WTC11 (cell line): ENCODE data around the gene CFAP77. TPM values are rescaled to one million over a fixed set of nuclear protein-coding genes. Genes with fewer than 3 reads are reported as not detected.

Source experiments
- ATAC-seq: fragments of 200-7000 bp; cut with Tn5 transposase; 2 replicates; pipeline ENCODE4 v1.10.0; 2021; ENCODE audit warnings: mild to moderate bottlenecking, moderate library complexity
- CTCF ChIA-PET: fragments of 300-600 bp; sonication (Branson Sonifier 250); formaldehyde crosslinking; loops from one replicate; lab custom pipeline; 2021; ENCODE audit warnings: antibody characterized with exemption; lab: Charles Lee
- POLR2A ChIA-PET: fragments of 350-600 bp; sonication (Branson Sonifier 250); formaldehyde crosslinking; loops from one replicate; lab custom pipeline; 2021; ENCODE audit warnings: antibody characterized with exemption; lab: Charles Lee
- DNase-seq: peaks from one replicate; pipeline ENCODE4 v3.0.0; 2021; ENCODE audit warnings: low spot score
- H3K27ac Mint-ChIP-seq: 2 replicates; pipeline ENCODE4 v1.8.0; 2021; ENCODE audit warnings: mixed read lengths
- H3K27me3 Mint-ChIP-seq: 2 replicates; pipeline ENCODE4 v1.8.0; 2021; ENCODE audit warnings: low read depth, mild to moderate bottlenecking, moderate library complexity, mixed read lengths
- H3K36me3 Mint-ChIP-seq: 2 replicates; pipeline ENCODE4 v1.8.0; 2021; ENCODE audit warnings: mixed read lengths
- H3K4me1 Mint-ChIP-seq: 2 replicates; pipeline ENCODE4 v1.8.0; 2022; ENCODE audit warnings: mixed read lengths
- H3K4me3 Mint-ChIP-seq: 2 replicates; pipeline ENCODE4 v1.8.0; 2021; ENCODE audit warnings: mild to moderate bottlenecking, moderate library complexity, mixed read lengths
- H3K9me3 Mint-ChIP-seq: 2 replicates; pipeline ENCODE4 v1.8.0; 2021; ENCODE audit warnings: mixed read lengths
- AFF4 ChIP-seq: sonication (generic); formaldehyde crosslinking; IDR thresholded peaks from 2 replicates; pipeline ENCODE4 v1.8.1; 2023; ENCODE audit warnings: mild to moderate bottlenecking, missing genetic modification reagents, borderline replicate concordance
- ATF3 ChIP-seq: sonication (generic); formaldehyde crosslinking; conservative IDR thresholded peaks from 2 replicates; pipeline ENCODE4 v1.8.1; 2022; ENCODE audit warnings: mild to moderate bottlenecking, missing genetic modification reagents
- ATF6 ChIP-seq: sonication (generic); formaldehyde crosslinking; IDR thresholded peaks from 2 replicates; pipeline ENCODE4 v1.8.1; 2023; ENCODE audit warnings: mild to moderate bottlenecking, missing genetic modification reagents
- E2F4 ChIP-seq: sonication (generic); formaldehyde crosslinking; IDR thresholded peaks from 2 replicates; pipeline ENCODE4 v1.8.1; 2022; ENCODE audit warnings: low read depth, mild to moderate bottlenecking, moderate library complexity, missing genetic modification reagents, borderline replicate concordance
- ETV6 ChIP-seq: sonication (generic); formaldehyde crosslinking; IDR thresholded peaks from 2 replicates; pipeline ENCODE4 v1.8.1; 2022; ENCODE audit warnings: mild to moderate bottlenecking, missing genetic modification reagents
- FOXP1 ChIP-seq: sonication (generic); formaldehyde crosslinking; IDR thresholded peaks from 2 replicates; pipeline ENCODE4 v1.8.0; 2022; ENCODE audit warnings: missing genetic modification reagents, mild to moderate bottlenecking, moderate library complexity, borderline replicate concordance
- MAX ChIP-seq: sonication (generic); formaldehyde crosslinking; IDR thresholded peaks from 2 replicates; pipeline ENCODE4 v1.8.0; 2022; ENCODE audit warnings: mild to moderate bottlenecking, missing genetic modification reagents
- MYBL2 ChIP-seq: sonication (generic); formaldehyde crosslinking; IDR thresholded peaks from 2 replicates; pipeline ENCODE4 v1.8.1; 2023; ENCODE audit warnings: mild to moderate bottlenecking, moderate library complexity, missing genetic modification reagents
- PRRX2 ChIP-seq: fragments of 250-450 bp; sonication (Bioruptor Pico); IDR thresholded peaks from 2 replicates; pipeline ENCODE4 v1.8.0; 2021; ENCODE audit warnings: mild to moderate bottlenecking
- SMAD3 ChIP-seq: sonication (generic); formaldehyde crosslinking; IDR thresholded peaks from 2 replicates; pipeline ENCODE4 v1.8.0; 2022; ENCODE audit warnings: missing genetic modification reagents, mild to moderate bottlenecking, borderline replicate concordance
- SP1 ChIP-seq: sonication (generic); formaldehyde crosslinking; conservative IDR thresholded peaks from 2 replicates; pipeline ENCODE4 v1.8.1; 2022; ENCODE audit warnings: missing genetic modification reagents
- TEAD1 ChIP-seq: sonication (generic); formaldehyde crosslinking; IDR thresholded peaks from 2 replicates; pipeline ENCODE4 v1.8.0; 2022; ENCODE audit warnings: mild to moderate bottlenecking, missing genetic modification reagents
- ZMAT4 ChIP-seq: fragments of 250-450 bp; sonication (Bioruptor Pico); IDR thresholded peaks from 2 replicates; pipeline ENCODE4 v1.9.0; 2021; ENCODE audit warnings: mild to moderate bottlenecking
- ZNF219 ChIP-seq: sonication (generic); formaldehyde crosslinking; IDR thresholded peaks from 2 replicates; pipeline ENCODE4 v1.8.0; 2023; ENCODE audit warnings: missing genetic modification reagents, mild to moderate bottlenecking, borderline replicate concordance
- ZNF263 ChIP-seq: sonication (generic); formaldehyde crosslinking; IDR thresholded peaks from 2 replicates; pipeline ENCODE4 v1.8.1; 2022; ENCODE audit warnings: low read depth, mild to moderate bottlenecking, moderate library complexity, missing genetic modification reagents
- ZNF512 ChIP-seq: sonication (generic); formaldehyde crosslinking; IDR thresholded peaks from 2 replicates; pipeline ENCODE4 v1.8.1; 2022; ENCODE audit warnings: missing genetic modification reagents, borderline replicate concordance
- ZNF532 ChIP-seq: fragments of 250-450 bp; sonication (Bioruptor Pico); IDR thresholded peaks from 2 replicates; pipeline ENCODE4 v1.9.0; 2021; ENCODE audit warnings: mild to moderate bottlenecking, borderline replicate concordance
- ZNF671 ChIP-seq: fragments of 250-450 bp; sonication (Bioruptor Pico); IDR thresholded peaks from 2 replicates; pipeline ENCODE4 v1.8.0; 2021; ENCODE audit warnings: mild to moderate bottlenecking
- total RNA-seq: library from RNA; stranded (reverse); gene quantifications from 3 replicates; pipeline ENCODE4 v1.2.3, GENCODE V29; 2021

Gene CFAP77
- total RNA-seq, 1 experiment from 2014 or later, result 1.2 TPM

- TF ChIP-seq ZNF512 (CRISPR knock-in tag), result no peak
Measured at GRCh38 chr9:132414731-132415130, 4.7 kb downstream of the CFAP77 start (continued).

GRCh38 chr9:132415181-132415580, 5.2 kb downstream of the CFAP77 start:
- TF ChIP-seq ZNF671 (CRISPR knock-in tag) (no peak), SP1 (CRISPR knock-in tag) (no peak)
- ChIA-PET CTCF (interaction anchor here (0.8 to 2.1 kb wide), 5 partner anchors 43 to 163 kb away, joined by 3 to 12 read pairs (median 3); no protein-coding TSS in a partner anchor), POLR2A (no interaction called here)
- Mint-ChIP-seq H3K27ac (no peak overlapping the region; the same call in 1 of the 2 replicates), H3K36me3 (no peaks in the 10 kb centered on the region), H3K27me3 (peaks cover 10% of the 10 kb centered on the region), H3K4me1 (peaks cover 30% of the 10 kb centered on the region), H3K9me3 (no peaks in the 10 kb centered on the region), H3K4me3 (peak overlapping the region; percentile 35)
- no peak for ATAC-seq
- no peak for DNase-seq

- ATAC-seq, result no peak
- Mint-ChIP-seq H3K9me3 (no peaks in the 10 kb centered on the region), H3K36me3 (no peaks in the 10 kb centered on the region), H3K4me1 (peaks cover 26% of the 10 kb centered on the region), H3K27ac (no peak overlapping the region), H3K4me3 (no peak overlapping the region), H3K27me3 (no peaks in the 10 kb centered on the region; the same call in 1 of the 2 replicates)
- POLR2A ChIA-PET, result no interaction called here
- DNase-seq, result no peak
- CTCF ChIA-PET, result interaction anchor here (0.8 to 2.7 kb wide), 2 partner anchors 128 kb away, joined by 3 to 8 read pairs; no protein-coding TSS in a partner anchor
- TF ChIP-seq ATF6 (CRISPR knock-in tag) (no peak), TEAD1 (CRISPR knock-in tag) (no peak), PRRX2 (CRISPR knock-in tag) (no peak), E2F4 (CRISPR knock-in tag) (no peak), ZNF263 (no peak), ZMAT4 (CRISPR knock-in tag) (no peak), ATF3 (no peak), ZNF532 (CRISPR knock-in tag) (no peak), MAX (CRISPR knock-in tag) (no peak), ZNF219 (CRISPR knock-in tag) (no peak), ETV6 (no peak), AFF4 (CRISPR knock-in tag) (no peak), MYBL2 (no peak), SMAD3 (CRISPR knock-in tag) (no peak), FOXP1 (CRISPR knock-in tag) (no peak)
Measured at GRCh38 chr9:132418726-132419363, 8.8 kb downstream of the CFAP77 start.
